GM18861 (cell line): Measurements from ENCODE around the gene CDK5R1.
A peak's percentile ranks its signal among the peaks of the same experiment; 100 is the strongest.

Experiments
- ATAC-seq: cut with Tn5 transposase; IDR thresholded peaks from one replicate; pipeline ENCODE4 v1.9.1; 2021; ENCODE audit not compliant: unreplicated experiment

The CDK5R1 gene

GRCh38 chr17:32492264-32492589 lies 5.4 kb downstream of the CDK5R1 start:
- no peak for ATAC-seq

- no peak for ATAC-seq
Measured at GRCh38 chr17:32492648-32493289, 6.0 kb downstream of the CDK5R1 start.

DNA sequence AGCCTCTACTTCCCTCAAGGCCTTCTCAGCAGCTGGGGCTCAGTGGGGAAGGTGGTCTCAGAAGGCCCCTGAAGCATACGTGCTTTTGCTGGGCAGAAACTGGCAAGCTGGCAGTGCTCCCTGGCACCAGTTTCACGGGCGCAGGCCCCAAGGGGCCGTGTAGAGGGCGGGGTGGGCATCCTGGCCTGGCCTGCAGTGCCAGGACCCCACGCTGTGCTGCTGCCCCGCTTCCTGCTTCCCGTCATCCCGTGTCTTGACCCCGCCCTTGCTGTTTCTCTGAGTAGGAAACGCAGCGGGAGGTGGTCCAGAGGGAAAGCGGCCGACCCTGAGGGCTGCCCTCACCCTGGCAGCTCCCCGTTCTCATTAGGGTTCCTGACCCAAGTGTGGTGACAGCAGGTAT lies 6.8 kb downstream of the CDK5R1 start:
- ATAC-seq, result no peak

DNA sequence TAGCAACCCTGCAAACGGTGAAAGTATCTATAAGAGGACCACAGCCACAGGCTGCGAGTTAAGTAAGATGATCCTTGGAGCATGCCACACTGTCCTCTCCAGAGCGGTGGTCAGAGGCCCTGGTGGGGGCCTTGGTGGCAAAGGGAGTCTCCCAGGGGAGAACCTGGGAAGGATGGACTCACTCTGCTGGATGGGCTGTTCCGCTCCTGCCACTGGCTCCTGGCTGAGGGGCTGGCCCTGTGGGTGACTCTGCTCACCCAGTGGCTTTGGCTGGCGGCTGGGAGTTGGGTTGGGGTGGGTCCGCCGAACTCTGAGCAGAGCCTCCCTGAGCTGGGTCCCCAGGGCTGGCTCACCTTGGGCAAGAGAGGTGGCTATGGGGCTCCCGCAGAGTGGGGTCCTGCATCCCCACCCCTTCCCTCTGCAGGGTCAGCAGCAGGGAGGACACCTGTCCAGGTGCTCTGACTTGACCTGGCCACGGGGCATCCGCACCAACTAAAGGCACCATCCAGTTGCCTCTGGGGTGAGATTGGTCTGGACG lies 7.3 kb downstream of the CDK5R1 start:
- ATAC-seq, result no peak

DNA sequence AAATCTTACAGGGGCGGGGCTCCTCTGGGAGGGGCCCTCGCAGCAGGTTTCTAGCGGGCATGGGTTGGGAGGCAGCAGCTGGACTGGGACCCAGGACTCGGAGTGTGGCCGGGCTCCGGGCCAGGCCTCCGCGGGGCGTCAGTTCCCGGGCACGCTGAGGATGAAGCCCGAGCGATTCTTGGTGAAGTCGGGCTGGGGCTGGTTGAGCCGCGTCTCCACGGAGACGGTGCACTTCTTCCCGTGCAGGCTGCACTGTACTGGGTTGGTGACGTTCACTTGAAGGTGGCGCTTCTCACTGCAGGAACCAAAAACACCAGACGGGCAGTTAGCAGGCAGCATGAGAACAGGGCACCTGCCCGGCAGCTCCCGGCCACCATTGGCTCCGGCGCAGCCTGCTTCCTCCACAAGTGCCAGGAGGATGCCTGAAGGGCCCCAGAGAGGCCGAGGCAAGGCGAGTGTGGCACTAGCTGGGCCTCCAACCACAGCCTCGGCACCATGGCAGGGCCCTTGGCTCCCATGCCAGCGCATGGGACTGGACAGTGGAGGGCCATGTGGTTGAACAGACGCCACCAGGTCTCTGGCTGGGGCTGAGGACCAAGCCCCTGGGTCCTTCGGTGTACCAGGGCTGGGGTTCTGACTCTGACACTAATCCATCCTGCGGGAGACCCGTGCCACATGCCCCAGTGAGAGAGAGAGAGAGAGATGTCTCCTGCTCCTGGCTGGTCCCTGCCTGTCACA lies 8.0 kb downstream of the CDK5R1 start:
- no peak for ATAC-seq

DNA sequence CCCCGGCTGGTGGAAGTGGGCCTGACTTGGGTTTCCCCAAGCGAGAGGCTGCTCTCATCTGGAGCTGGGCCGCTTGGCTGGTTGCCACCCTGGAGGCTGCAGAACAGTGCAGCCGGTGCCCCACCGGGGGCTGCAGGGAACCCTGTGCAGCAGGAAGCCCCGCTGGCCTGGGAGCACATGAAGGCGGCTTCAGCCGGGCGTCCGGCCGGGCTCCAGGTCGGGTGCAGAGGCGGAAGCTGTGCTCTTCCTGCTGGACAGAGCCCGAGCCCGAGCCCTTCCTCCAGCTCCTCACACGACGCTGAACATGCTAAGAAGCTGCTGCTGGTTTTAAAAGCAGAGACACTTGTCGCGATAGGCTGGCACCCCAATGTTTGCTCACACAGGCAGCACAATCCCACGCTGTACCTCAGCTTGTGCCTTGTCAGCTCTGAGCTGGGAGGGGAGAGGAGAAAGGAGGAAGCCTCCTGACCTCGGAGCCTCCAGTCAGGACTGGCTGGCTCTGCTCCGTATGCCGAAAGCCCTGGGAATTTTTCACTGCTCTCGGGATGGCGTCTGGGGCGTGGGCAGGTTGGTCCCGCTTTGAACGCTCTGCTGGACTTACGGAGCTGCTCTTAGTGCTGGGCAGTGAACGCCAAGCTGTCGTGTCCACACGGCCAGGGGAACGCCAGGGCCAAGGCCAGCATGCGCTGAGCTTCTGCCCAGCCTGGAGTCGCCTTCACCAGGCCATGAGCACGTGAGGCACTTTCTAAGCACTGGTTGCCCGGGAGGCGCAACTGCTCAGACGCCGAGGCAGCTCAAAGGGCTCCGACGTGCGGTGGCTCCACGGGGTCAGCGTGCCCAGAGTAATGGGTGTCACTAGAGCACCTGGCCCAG lies 8.8 kb downstream of the CDK5R1 start:
- no peak for ATAC-seq

GRCh38 chr17:32496395-32497073 lies 9.7 kb downstream of the CDK5R1 start:
- no peak for ATAC-seq

DNA sequence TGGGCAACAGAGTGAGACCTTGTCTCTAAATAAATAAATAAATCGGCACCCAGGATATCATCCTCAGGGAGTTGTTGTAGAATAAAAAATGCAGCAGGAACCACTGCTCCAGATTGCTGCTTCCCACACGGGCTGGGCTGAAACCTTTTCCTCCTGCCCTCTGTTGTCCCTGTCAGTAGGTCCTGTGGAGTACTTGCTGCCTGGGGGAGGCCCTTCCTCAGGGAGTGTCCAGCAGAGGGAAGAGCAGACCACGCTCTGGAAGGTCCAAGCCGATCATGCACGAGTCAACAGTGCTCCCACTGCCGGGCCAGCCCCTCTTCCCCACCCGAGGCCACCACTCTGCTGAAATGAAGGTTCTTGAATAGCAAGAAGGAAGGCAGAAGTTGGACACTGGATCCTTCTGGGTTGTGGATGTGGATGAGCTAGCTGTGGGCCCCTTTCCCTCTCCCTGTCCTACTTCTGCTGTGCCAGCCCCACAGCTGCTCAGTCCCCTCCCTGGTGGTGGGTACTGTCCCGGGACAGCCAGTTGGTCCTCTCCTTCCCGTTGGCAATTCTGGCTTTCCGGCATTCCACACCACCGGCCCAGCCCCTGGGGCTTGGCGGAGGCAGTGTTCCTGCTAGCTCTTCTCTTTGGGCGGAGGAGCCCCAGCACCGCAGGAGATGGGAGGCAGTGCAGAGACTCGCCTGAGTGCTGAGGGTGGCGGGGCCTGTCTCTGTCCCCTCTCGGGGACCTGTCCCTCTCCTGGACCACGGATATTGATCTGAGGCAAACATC lies 10.8 kb downstream of the CDK5R1 start:
- ATAC-seq, result no peak

- ATAC-seq, result no peak
Measured at GRCh38 chr17:32498391-32498790, 11.6 kb downstream of the CDK5R1 start.

DNA sequence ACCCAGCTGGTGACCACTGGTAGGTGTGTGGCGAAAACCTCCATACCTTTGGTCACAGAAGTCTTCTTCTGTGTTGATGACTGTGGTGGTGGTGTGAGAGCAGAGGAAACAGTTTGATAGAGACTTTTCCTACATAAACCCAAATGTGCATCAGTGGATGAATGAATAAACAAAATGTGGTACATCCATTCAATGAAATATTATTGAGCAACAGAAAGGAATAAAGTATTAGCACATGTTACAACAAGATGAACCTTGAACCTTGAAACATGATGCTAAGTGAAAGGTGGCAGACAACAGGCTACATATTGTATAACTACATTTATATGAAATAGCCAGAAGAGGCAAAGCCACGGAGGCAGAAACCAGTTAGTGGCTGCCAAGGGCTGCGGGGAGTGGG lies 15.2 kb downstream of the CDK5R1 start:
- no peak for ATAC-seq

DNA sequence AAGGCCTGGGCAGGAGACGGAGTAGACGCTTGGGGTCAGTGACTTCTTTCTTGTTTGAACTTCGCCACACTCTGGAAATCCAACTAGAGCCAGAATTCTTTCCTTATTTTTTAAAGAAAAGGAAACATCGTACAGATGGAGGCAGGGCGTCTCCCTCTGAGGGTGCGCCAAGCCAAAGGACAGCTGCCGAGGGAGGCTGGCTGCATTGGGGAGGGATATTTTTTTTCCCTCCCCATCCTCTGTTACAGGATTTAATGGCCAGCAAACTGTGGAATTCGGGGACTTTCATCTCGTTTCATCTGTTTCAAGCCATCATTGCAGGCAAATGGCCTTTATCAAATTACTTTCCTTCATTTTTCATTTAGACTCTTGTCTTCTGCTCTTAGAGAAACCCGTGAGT lies 15.9 kb downstream of the CDK5R1 start:
- no peak for ATAC-seq

GRCh38 chr17:32503251-32504165 lies 16.7 kb downstream of the CDK5R1 start:
- peak; percentile 94 for ATAC-seq

DNA sequence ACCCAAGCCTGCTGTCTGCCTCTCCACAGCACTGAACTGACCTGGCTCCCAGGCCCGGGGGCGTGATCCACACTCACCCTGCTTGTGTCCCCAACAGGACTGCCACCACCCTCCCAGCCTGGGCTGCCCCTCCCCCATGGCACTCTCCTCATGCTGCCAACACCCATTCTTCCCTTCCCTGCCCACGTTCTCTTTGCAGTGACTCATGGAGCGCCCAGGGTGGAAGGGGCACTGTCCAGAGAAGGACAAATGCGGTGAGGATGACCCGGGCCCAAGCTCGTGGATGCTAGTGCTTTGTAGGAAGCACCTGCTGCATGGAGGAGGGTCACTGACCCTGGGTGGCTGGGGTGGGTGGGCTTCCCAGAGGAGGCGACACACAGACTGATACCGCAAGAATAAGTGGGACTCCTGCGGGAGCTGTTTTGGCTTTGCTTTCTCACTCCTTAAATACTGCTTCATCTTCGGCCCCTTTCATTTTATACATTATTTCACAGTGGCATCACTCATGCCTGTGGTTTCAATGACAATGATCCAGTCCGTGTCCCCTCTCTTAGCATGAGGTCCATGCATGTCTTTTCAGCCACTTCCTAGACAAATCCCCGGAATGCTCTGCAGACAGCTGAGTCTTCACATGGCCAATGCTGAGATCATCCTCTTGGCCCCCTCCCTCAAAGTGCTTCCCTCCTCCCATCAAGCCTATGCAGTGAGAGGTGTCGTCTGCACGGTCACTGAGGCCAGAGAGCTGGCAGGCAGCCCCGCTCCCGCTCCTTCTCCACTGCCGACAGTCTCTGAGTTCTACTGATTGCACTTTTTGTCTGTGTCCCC lies 17.6 kb downstream of the CDK5R1 start:
- peak; percentile 1 for ATAC-seq

DNA sequence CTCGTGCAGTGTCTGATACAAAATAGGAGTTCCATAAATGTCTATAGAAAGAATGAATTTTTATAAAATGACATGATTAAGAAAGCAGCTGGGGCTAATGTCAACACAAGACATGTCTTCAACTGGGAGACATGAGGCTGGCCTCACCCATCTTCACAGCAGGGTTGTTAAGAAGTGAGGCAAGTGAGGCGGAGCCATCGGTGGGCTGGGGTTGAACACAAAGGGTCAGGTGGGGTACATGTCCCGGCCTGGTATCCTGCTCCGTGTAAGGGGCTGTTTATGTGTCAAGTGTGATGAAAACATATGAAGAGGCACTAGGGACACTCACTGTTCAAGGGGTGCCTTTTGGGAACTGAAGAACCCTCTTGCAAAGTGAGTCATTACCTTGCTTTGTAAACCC lies 22.1 kb downstream of the CDK5R1 start:
- ATAC-seq, result no peak

DNA sequence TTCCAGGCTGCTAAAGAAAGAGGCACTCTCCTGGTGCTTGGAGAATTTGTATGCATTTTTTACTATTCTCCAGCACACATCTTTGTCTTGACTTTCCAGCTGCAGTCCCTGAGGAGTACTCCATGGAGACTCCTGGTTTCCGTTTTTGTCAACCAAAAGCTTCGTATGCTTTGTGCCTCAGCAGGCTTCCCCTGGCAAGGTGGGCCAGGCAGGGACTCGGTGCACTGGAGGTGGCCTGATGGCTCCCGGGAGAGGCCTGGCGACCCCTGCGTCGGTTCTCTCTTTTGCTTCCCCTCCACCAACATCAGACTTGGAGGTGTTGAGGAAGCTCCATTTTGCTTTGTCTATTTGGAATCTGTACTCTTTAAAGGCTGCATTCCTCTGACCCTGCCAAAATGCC lies 23.7 kb downstream of the CDK5R1 start:
- no peak for ATAC-seq

GRCh38 chr17:32512328-32512727 lies 25.5 kb downstream of the CDK5R1 start:
- no peak for ATAC-seq

- no peak for ATAC-seq
Measured at GRCh38 chr17:32513579-32513978, 26.8 kb downstream of the CDK5R1 start.

GRCh38 chr17:32514606-32515005 lies 27.8 kb downstream of the CDK5R1 start:
- no peak for ATAC-seq
